GM12801 (cell line): ENCODE measurements around the gene MVK.

Experiments used
- CTCF ChIP-seq: IDR thresholded peaks from one replicate; pipeline ENCODE4 v1.5.1; 2011; ENCODE audit warnings: control low read depth; ENCODE audit not compliant: insufficient read length; ENCODE audit errors: extremely low read depth

The MVK gene

DNA sequence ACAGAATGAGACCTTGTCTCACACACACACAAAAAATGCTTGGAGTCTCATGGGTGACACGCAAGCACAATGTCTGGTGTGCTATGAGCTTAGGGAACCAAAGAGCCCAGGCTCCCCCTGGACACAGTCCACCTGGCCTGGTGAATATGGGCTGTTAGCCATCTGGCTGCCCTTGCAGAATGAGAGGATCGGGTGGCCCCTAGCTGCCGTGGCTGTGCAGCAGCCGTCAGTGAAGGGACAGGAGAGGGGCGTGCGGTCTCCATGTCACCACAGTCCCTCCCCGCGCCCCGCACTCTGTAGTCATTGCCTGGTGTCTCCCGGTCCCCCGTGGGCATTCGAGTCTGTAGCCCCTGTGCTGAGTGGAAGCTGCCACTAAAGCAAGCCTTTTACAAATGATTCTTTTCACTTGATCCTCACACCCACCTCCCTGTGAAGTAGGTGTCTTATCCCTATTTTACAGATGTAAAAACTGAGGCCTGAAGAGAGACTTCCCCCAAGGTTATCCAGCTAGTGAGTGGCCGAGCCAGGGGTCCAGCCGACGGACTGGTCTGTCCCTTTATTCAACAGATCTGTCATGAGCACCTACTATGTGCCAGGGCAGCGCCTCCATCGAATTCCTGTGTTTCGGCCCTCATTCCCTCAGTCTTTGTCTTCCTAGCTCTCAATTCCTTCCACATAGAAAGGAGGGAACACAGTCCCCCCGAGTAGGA lies 18.8 kb downstream of the MVK start:
- TF ChIP-seq CTCF = no peak

DNA sequence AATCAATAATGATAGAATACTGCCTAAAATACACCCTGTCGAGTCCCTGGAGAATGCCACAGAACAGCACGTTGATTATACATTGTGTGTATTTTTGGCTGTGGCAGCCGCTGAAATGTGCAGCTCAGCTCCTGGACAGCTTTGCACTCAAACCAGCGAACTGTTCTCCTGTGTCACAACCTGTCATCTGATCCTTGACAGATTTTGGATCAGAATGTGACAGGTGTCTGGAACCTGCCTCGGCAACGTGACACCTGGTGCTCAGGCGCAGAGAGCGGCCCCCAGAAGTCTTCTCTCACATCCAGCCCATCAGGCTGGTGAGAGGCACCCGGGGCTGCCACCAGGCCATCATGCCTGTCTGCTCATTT lies 19.3 kb downstream of the MVK start:
- TF ChIP-seq CTCF = no peak

- TF ChIP-seq CTCF = no peak
Measured at GRCh38 chr12:109594556-109595317, 21.1 kb downstream of the MVK start.

- TF ChIP-seq CTCF = no peak
Measured at GRCh38 chr12:109595321-109595902, 21.8 kb downstream of the MVK start.

- no peak for TF ChIP-seq CTCF
Measured at GRCh38 chr12:109596418-109597244, 23.0 kb downstream of the MVK start.

DNA sequence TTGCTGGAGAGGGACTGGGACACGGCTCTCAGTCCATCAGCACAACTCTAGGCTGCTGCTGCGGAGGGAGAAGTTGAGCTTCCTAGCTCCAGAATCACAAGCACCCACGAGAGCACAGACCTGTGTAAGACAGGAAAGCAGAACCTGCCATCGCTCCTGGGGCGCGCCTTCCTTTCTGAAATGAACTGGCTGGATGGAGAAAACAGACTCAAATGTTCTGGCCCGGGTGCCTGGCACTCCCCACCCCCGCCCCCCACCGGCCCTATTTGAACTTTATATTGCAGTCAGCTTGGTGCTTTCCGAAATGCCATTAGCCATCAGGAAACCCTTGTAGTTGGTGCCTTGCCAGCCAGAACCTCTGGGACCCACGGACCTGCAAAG lies 23.8 kb downstream of the MVK start:
- TF ChIP-seq CTCF = no peak

DNA sequence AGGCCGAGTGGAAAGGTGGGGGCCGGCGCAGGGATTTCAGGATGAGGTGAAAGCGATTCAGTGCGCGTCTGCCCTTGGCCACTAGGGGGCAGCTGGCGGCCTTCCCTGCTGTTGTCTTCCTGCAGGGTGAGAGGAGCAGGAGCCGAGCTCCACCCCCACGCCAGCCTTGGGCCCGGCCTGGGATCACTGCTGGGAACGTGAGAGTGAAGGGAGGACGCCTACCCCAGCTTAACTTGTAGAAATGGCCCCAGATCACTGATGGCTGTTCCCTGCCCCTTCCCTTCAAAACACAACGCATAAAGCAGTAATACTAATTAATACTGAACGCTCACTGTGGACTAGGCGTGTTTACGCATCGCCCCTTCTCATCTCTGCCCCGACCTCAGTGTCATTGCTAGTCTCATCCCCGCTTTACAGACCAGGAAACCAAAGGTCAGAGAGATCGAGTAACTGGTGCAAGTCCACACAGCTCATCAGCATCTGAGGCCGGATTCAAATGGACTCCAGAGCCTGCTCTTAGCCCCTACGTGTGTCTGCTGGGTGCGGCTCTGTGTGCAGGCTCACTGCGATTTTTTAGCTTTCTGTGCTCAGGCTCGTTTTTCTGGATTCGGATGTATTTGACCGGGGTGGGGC lies 24.3 kb downstream of the MVK start:
- no peak for TF ChIP-seq CTCF
